IPS-18c (cell line): ENCODE measurements around the gene LUZP2.

ENCODE experiments used
- H3K4me3 ChIP-seq: 2 replicates; pipeline ENCODE4 v1.7.0; 2013; ENCODE audit warnings: low read depth, mild to moderate bottlenecking, low read length, moderate library complexity; ENCODE audit not compliant: insufficient read depth
- H3K9me3 ChIP-seq: one replicate; pipeline ENCODE4 v1.6.1; 2013; ENCODE audit warnings: mild to moderate bottlenecking, low read length, moderate library complexity; ENCODE audit not compliant: control insufficient read depth, insufficient read depth

The LUZP2 gene

GRCh38 chr11:24738972-24739371, 242.1 kb downstream of the LUZP2 start:
- H3K9me3 ChIP-seq = no peaks in the 10 kb centered on the region
- no peak overlapping the region for H3K4me3 ChIP-seq

GRCh38 chr11:24739637-24740036, 242.8 kb downstream of the LUZP2 start:
- Histone ChIP-seq H3K9me3 (no peaks in the 10 kb centered on the region), H3K4me3 (no peak overlapping the region)

- no peak overlapping the region for H3K4me3 ChIP-seq
Measured at GRCh38 chr11:24747275-24748251, 250.7 kb downstream of the LUZP2 start.

GRCh38 chr11:24748261-24748660, 251.4 kb downstream of the LUZP2 start:
- Histone ChIP-seq H3K4me3 (no peak overlapping the region), H3K9me3 (no peaks in the 10 kb centered on the region)

More at GRCh38 chr11:24747275-24748251, 250.7 kb downstream of the LUZP2 start:
- no peaks in the 10 kb centered on the region for H3K9me3 ChIP-seq

- Histone ChIP-seq H3K4me3 (no peak overlapping the region), H3K9me3 (no peaks in the 10 kb centered on the region)
Measured at GRCh38 chr11:24754406-24754805, 257.6 kb downstream of the LUZP2 start.

- Histone ChIP-seq H3K4me3 (no peak overlapping the region), H3K9me3 (no peaks in the 10 kb centered on the region)
Measured at GRCh38 chr11:24755260-24755839, 258.5 kb downstream of the LUZP2 start.

- H3K9me3 ChIP-seq = no peaks in the 10 kb centered on the region
- no peak overlapping the region for H3K4me3 ChIP-seq
Measured at GRCh38 chr11:24759742-24760141, 262.9 kb downstream of the LUZP2 start.

- Histone ChIP-seq H3K9me3 (no peaks in the 10 kb centered on the region), H3K4me3 (no peak overlapping the region)
Measured at GRCh38 chr11:24760681-24761080, 263.8 kb downstream of the LUZP2 start.

GRCh38 chr11:24762076-24762475, 265.2 kb downstream of the LUZP2 start:
- Histone ChIP-seq H3K9me3 (no peaks in the 10 kb centered on the region), H3K4me3 (no peak overlapping the region)

- Histone ChIP-seq H3K9me3 (no peaks in the 10 kb centered on the region), H3K4me3 (no peak overlapping the region)
Measured at GRCh38 chr11:24767411-24767810, 270.6 kb downstream of the LUZP2 start.

- no peaks in the 10 kb centered on the region for H3K9me3 ChIP-seq
- H3K4me3 ChIP-seq = no peak overlapping the region
Measured at GRCh38 chr11:24773322-24773721, 276.5 kb downstream of the LUZP2 start.

GRCh38 chr11:24779791-24780190, 282.9 kb downstream of the LUZP2 start:
- H3K4me3 ChIP-seq = no peak overlapping the region
- H3K9me3 ChIP-seq = no peaks in the 10 kb centered on the region

GRCh38 chr11:24781288-24781687, 284.4 kb downstream of the LUZP2 start:
- H3K9me3 ChIP-seq = no peaks in the 10 kb centered on the region
- no peak overlapping the region for H3K4me3 ChIP-seq

GRCh38 chr11:24793479-24793878, 296.6 kb downstream of the LUZP2 start:
- Histone ChIP-seq H3K9me3 (no peaks in the 10 kb centered on the region), H3K4me3 (no peak overlapping the region)

GRCh38 chr11:24794064-24794463, 297.2 kb downstream of the LUZP2 start:
- Histone ChIP-seq H3K9me3 (no peaks in the 10 kb centered on the region), H3K4me3 (no peak overlapping the region)

GRCh38 chr11:24805671-24806070, 308.8 kb downstream of the LUZP2 start:
- Histone ChIP-seq H3K4me3 (no peak overlapping the region), H3K9me3 (no peaks in the 10 kb centered on the region)

- no peak overlapping the region for H3K4me3 ChIP-seq
- no peaks in the 10 kb centered on the region for H3K9me3 ChIP-seq
Measured at GRCh38 chr11:24808173-24808572, 311.3 kb downstream of the LUZP2 start.

- no peaks in the 10 kb centered on the region for H3K9me3 ChIP-seq
- H3K4me3 ChIP-seq = no peak overlapping the region
Measured at GRCh38 chr11:24819006-24819405, 322.2 kb downstream of the LUZP2 start.
